WERI-Rb-1 (cell line): ENCODE results near the gene STX5.
"Not testable (repeated sequence)": the region's sequence is repeated elsewhere in the genome, so short reads cannot be mapped to it uniquely, and the experiment has no call there.

ENCODE experiments used
- DNase-seq: peaks from one replicate; pipeline ENCODE4 v3.0.0-alpha.2; 2020
- H3K27ac ChIP-seq: fragments of 250-450 bp; sonication (Bioruptor Pico); 2 replicates; pipeline ENCODE4 v1.5.1; 2020; ENCODE audit warnings: mild to moderate bottlenecking, moderate library complexity
- H3K27me3 ChIP-seq: fragments of 250-450 bp; sonication (Bioruptor Pico); 2 replicates; pipeline ENCODE4 v1.5.1; 2021; ENCODE audit warnings: mild to moderate bottlenecking, low read depth, moderate library complexity; ENCODE audit not compliant: insufficient read depth, severe bottlenecking
- H3K36me3 ChIP-seq: fragments of 250-450 bp; sonication (Bioruptor Pico); 2 replicates; pipeline ENCODE4 v1.5.1; 2020; ENCODE audit warnings: mild to moderate bottlenecking, moderate library complexity
- H3K4me3 ChIP-seq: 2 replicates; pipeline ENCODE4 v1.5.1; 2011; ENCODE audit warnings: low read depth, mild to moderate bottlenecking, control low read depth, low read length
- H3K9me3 ChIP-seq: fragments of 250-450 bp; sonication (Bioruptor Pico); 2 replicates; pipeline ENCODE4 v1.5.1; 2021; ENCODE audit warnings: mild to moderate bottlenecking, moderate library complexity; ENCODE audit not compliant: severe bottlenecking
- CTCF ChIP-seq: IDR thresholded peaks from 2 replicates; pipeline ENCODE4 v1.5.1; 2011; ENCODE audit warnings: low read depth, mild to moderate bottlenecking, control low read depth, inconsistent platforms, low read length

Gene STX5

GRCh38 chr11:62830904-62831519 is 839 bp downstream of the STX5 start:
- H3K9me3 ChIP-seq = no peaks in the 10 kb centered on the region
- no peak for DNase-seq
- H3K4me3 ChIP-seq = peak overlapping the region; percentile 68
- H3K27ac ChIP-seq = peak overlapping the region; percentile 85
- no peaks in the 10 kb centered on the region for H3K27me3 ChIP-seq
- TF ChIP-seq CTCF = no peak
- peaks cover 54% of the 10 kb centered on the region for H3K36me3 ChIP-seq

- H3K36me3 ChIP-seq = peaks cover 59% of the 10 kb centered on the region
- not testable (repeated sequence) for H3K9me3 ChIP-seq, H3K4me3 ChIP-seq, DNase-seq, H3K27me3 ChIP-seq, H3K27ac ChIP-seq
Measured at GRCh38 chr11:62828130-62828529, 3.7 kb downstream of the STX5 start.

GRCh38 chr11:62823677-62824076 is 8.2 kb downstream of the STX5 start:
- no peak overlapping the region for H3K27ac ChIP-seq
- no peak for TF ChIP-seq CTCF
- no peak for DNase-seq

GRCh38 chr11:62817129-62817528 is 14.7 kb downstream of the STX5 start:
- no peak overlapping the region for H3K4me3 ChIP-seq
- peaks cover 37% of the 10 kb centered on the region for H3K36me3 ChIP-seq
- no peaks in the 10 kb centered on the region for H3K9me3 ChIP-seq
- no peak for TF ChIP-seq CTCF
- no peak overlapping the region for H3K27ac ChIP-seq
- no peak for DNase-seq
- no peaks in the 10 kb centered on the region for H3K27me3 ChIP-seq

More at GRCh38 chr11:62823677-62824076, 8.2 kb downstream of the STX5 start:
- peaks cover 74% of the 10 kb centered on the region for H3K36me3 ChIP-seq
- H3K27me3 ChIP-seq = no peaks in the 10 kb centered on the region
- no peaks in the 10 kb centered on the region for H3K9me3 ChIP-seq
- H3K4me3 ChIP-seq = no peak overlapping the region

GRCh38 chr11:62816557-62816956 is 15.3 kb downstream of the STX5 start:
- H3K27me3 ChIP-seq = no peaks in the 10 kb centered on the region
- H3K27ac ChIP-seq = no peak overlapping the region
- DNase-seq = no peak
- peaks cover 31% of the 10 kb centered on the region for H3K36me3 ChIP-seq
- TF ChIP-seq CTCF = no peak
- no peak overlapping the region for H3K4me3 ChIP-seq
- no peaks in the 10 kb centered on the region for H3K9me3 ChIP-seq

- H3K36me3 ChIP-seq = peaks cover 14% of the 10 kb centered on the region
- DNase-seq = peak; percentile 18
- H3K4me3 ChIP-seq = no peak overlapping the region
- H3K27ac ChIP-seq = no peak overlapping the region
- no peak for TF ChIP-seq CTCF
- H3K27me3 ChIP-seq = no peaks in the 10 kb centered on the region
- no peaks in the 10 kb centered on the region for H3K9me3 ChIP-seq
Measured at GRCh38 chr11:62811659-62812058, 20.2 kb downstream of the STX5 start.
